GM12878 (cell line): ENCODE measurements around the gene LTK. TPM values are rescaled to one million over a fixed set of nuclear protein-coding genes. Genes with fewer than 3 reads are reported as not detected.

Experiments
- ATAC-seq: fragments of 200-7000 bp; cut with Tn5 transposase; 3 replicates; pipeline ENCODE4 v1.9.1; 2020; ENCODE audit warnings: mild to moderate bottlenecking, moderate library complexity
- BruUV-seq: library from RNA; stranded (reverse); fragments of 400-500 nt; replicated peaks from 2 replicates; lab custom pipeline; 2021; lab: Mats Ljungman, UMichigan
- CTCF ChIA-PET: fragments of 300-600 bp; sonication (Branson Sonifier 250); formaldehyde crosslinking; extraction: SDS; loops from one replicate; lab custom pipeline; 2021; ENCODE audit warnings: inconsistent platforms; lab: Yijun Ruan, JAX
- POLR2A ChIA-PET: fragments of 350-600 bp; formaldehyde crosslinking; extraction: SDS; loops from one replicate; lab custom pipeline; 2021; ENCODE audit warnings: inconsistent platforms; lab: Charles Lee
- RAD21 ChIA-PET: fragments of 300-600 bp; sonication (Branson Sonifier 250); formaldehyde crosslinking; loops from one replicate; lab custom pipeline; 2023; ENCODE audit warnings: antibody characterized with exemption; ENCODE audit not compliant: unreplicated experiment; lab: Charles Lee
- SMC1A ChIA-PET: fragments of 300-600 bp; sonication (Branson Sonifier 250); formaldehyde crosslinking; loops from one replicate; lab custom pipeline; 2023; ENCODE audit not compliant: unreplicated experiment, uncharacterized antibody; lab: Charles Lee
- DNase-seq: peaks from one replicate; pipeline ENCODE4 v3.0.0-alpha.2; 2011; ENCODE audit warnings: low read depth, low spot score
- FAIRE-seq: peaks from 3 replicates; lab custom pipeline; 2011; peaks lifted over from hg19 to GRCh38; lab: Jason Lieb, UNC
- H2AFZ ChIP-seq: 2 replicates; pipeline ENCODE4 v1.6.0; 2011; ENCODE audit warnings: low read depth, low read length, control low read depth; ENCODE audit not compliant: control insufficient read depth
- H3K27ac ChIP-seq: 2 replicates; pipeline ENCODE4 v1.5.1; 2011; ENCODE audit warnings: control low read depth; ENCODE audit not compliant: control insufficient read depth, insufficient read depth
- H3K27me3 ChIP-seq, 2 experiments: replicated peaks in 1 of 2; 2 replicates each; pipeline versions ENCODE4 v1.6.0 to v1.6.1; 2011; ENCODE audit warnings: low read length in 1 of 2; ENCODE audit not compliant: control insufficient read depth in 2 of 2, insufficient read depth in 2 of 2
- H3K36me3 ChIP-seq, 2 experiments: 2 replicates each; pipeline ENCODE4 v1.5.1; 2011; ENCODE audit warnings: low read length in 1 of 2; ENCODE audit not compliant: control insufficient read depth in 2 of 2, insufficient read depth in 2 of 2
- H3K4me1 ChIP-seq: 2 replicates; pipeline ENCODE4 v1.6.1; 2011; ENCODE audit warnings: mild to moderate bottlenecking, low read length, moderate library complexity, mixed read lengths; ENCODE audit not compliant: control insufficient read depth, insufficient read depth
- H3K4me2 ChIP-seq: 2 replicates; pipeline ENCODE4 v1.6.0; 2011; ENCODE audit warnings: control low read depth; ENCODE audit not compliant: control insufficient read depth, insufficient read depth
- H3K4me3 ChIP-seq: fragments of 200-600 bp; sonication (generic); 2 replicates; pipeline ENCODE4 v1.5.1; 2016
- H3K79me2 ChIP-seq: 2 replicates; pipeline ENCODE4 v1.6.0; 2011; ENCODE audit warnings: low read length; ENCODE audit not compliant: control insufficient read depth, insufficient read depth
- H3K9ac ChIP-seq: 2 replicates; pipeline ENCODE4 v1.8.0; 2011; ENCODE audit warnings: low read length, control low read depth, mixed read lengths; ENCODE audit not compliant: control insufficient read depth, insufficient read depth
- H3K9me3 ChIP-seq: replicated peaks from 3 replicates; pipeline ENCODE4 v1.5.1; 2011; ENCODE audit warnings: mild to moderate bottlenecking, low read length; ENCODE audit not compliant: control insufficient read depth, insufficient read depth
- H4K20me1 ChIP-seq: 2 replicates; pipeline ENCODE4 v1.6.0; 2011; ENCODE audit not compliant: control insufficient read depth, insufficient read depth
- BHLHE40 ChIP-seq, 2 experiments: fragments of 450-650 bp in 1 of 2; IDR thresholded peaks; 2 replicates each; pipeline ENCODE4 v1.6.1; 2011 to 2017; ENCODE audit warnings: low read depth in 2 of 2, borderline replicate concordance in 1 of 2, improper control_type of control experiment in 1 of 2, low read length in 1 of 2, mild to moderate bottlenecking in 1 of 2
- CREM ChIP-seq: IDR thresholded peaks from 2 replicates; pipeline ENCODE4 v1.6.1; 2014; ENCODE audit warnings: antibody characterized with exemption, low read depth
- EP300 ChIP-seq, 2 experiments: fragments of 150-350 bp in 1 of 2; IDR thresholded peaks; 2 replicates each; pipeline ENCODE4 v1.6.1; 2011 to 2012; ENCODE audit warnings: low read depth in 2 of 2, low read length in 2 of 2, borderline replicate concordance in 1 of 2, improper control_type of control experiment in 1 of 2, inconsistent platforms in 1 of 2; ENCODE audit not compliant: control insufficient read depth in 1 of 2
- FOXK2 ChIP-seq: fragments of 450-650 bp; IDR thresholded peaks from 2 replicates; pipeline ENCODE4 v1.6.1; 2017; ENCODE audit warnings: mild to moderate bottlenecking, moderate library complexity
- NFXL1 ChIP-seq: fragments of 450-650 bp; IDR thresholded peaks from 2 replicates; pipeline ENCODE4 v1.6.1; 2017; ENCODE audit warnings: antibody characterized with exemption, mild to moderate bottlenecking, borderline replicate concordance
- NRF1 ChIP-seq: conservative IDR thresholded peaks from 2 replicates; pipeline ENCODE4 v1.6.1; 2011; ENCODE audit warnings: mild to moderate bottlenecking, low read depth, low read length, improper control_type of control experiment
- PML ChIP-seq: IDR thresholded peaks from 2 replicates; pipeline ENCODE4 v1.6.1; 2012; ENCODE audit warnings: low read length, inconsistent platforms
- SIN3A ChIP-seq: IDR thresholded peaks from 2 replicates; pipeline ENCODE4 v1.6.1; 2012; ENCODE audit warnings: low read depth, low read length, improper control_type of control experiment
- SREBF2 ChIP-seq: IDR thresholded peaks from 2 replicates; pipeline ENCODE4 v1.6.1; 2012; ENCODE audit warnings: mild to moderate bottlenecking, low read length
- ZNF274 ChIP-seq: IDR thresholded peaks from one replicate; pipeline ENCODE4 v1.8.0; 2011; ENCODE audit not compliant: insufficient read length, insufficient read depth
- ZSCAN29 ChIP-seq: fragments of 450-650 bp; IDR thresholded peaks from 2 replicates; pipeline ENCODE4 v1.6.1; 2017; ENCODE audit warnings: mild to moderate bottlenecking, moderate library complexity
- WGBS: methylation state at CpG from one replicate; pipeline ENCODE4 v1.1.6; 2016; ENCODE audit warnings: low lambda C conversion rate; ENCODE audit not compliant: insufficient replicate concordance, insufficient coverage; ENCODE audit errors: missing lambda C conversion rate; 5-methylcytosine and 5-hydroxymethylcytosine counted together
- in situ Hi-C: fragments of 300-500 bp; cut with MboI; formaldehyde crosslinking; loops from 9 replicates; pipeline ENCODE4 v1.14.3; 2018; ENCODE audit warnings: mixed read lengths
- intact Hi-C: fragments of 100-400 bp; cut with micrococcal nuclease; formaldehyde crosslinking; loops from one replicate; pipeline ENCODE4 v1.14.2; 2022; ENCODE audit not compliant: unreplicated experiment
- polyA plus RNA-seq, 11 experiments: library from polyadenylated mRNA; depleted of rRNA in 4 of 11; unstranded in 6 of 11; stranded (reverse) in 5 of 11; fragments of >200 nt; fragmentation: Nextera tagmentation in 4 of 11; fragmentation: Illumina TruSeq in 1 of 11; extraction: Ambion mirVana in 4 of 11; extraction: Trizol in 1 of 11; gene quantifications; 1 replicate in 1 of 11; 2 replicates in 10 of 11; pipeline versions ENCODE4 v1.2.1 to v1.2.3, GENCODE V29; 2011 to 2016; ENCODE audit warnings: inconsistent platforms in 2 of 11, missing spikeins in 2 of 11, low read depth in 1 of 11
- total RNA-seq, 4 experiments: library from RNA; depleted of rRNA in 3 of 4; stranded (reverse); fragments of >200 nt in 3 of 4; fragmentation: Illumina TruSeq in 1 of 4; extraction: Trizol in 1 of 4; gene quantifications; 2 replicates each; pipeline versions ENCODE4 v1.2.1 to v1.2.3, GENCODE V29; 2013 to 2021
- TF ChIP-seq, protein P1 (sequence below): fragments of 450-650 bp; IDR thresholded peaks from 2 replicates; pipeline ENCODE4 v1.6.1; 2017; ENCODE audit warnings: mild to moderate bottlenecking, moderate library complexity

LTK gene
- total and polyA plus RNA-seq, 10 of the 15 experiments (the other 5 are each of a cell fraction or from before 2014, with no cell fraction given), result 0.07 to 0.80 (median 0.20) TPM; not detected in 1

DNA sequence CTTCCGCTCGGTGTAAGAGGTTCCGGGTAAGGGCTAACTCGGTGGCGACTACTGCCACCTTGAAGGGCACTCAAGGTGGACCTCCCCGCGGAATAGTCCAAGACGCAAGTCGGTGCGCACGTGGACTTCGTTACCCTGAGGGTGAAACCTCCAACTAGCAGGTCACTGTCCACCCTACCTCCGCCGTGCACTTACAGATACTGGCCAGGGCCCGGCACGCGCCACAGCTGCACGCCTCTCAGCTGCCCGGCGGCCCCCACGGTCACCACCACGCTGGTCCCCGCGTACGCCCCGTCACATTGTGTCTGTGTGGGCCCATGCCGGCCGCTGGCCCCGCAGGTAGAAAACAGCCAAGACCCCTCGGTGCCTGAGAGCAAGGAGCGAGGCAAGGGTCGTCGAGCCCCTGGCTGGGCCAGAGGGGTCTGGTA lies 1.1 kb downstream of the LTK start:
- DNase-seq (no peak), ATAC-seq (peak; percentile 11), FAIRE-seq (no peak)
- no peak for TF ChIP-seq NFXL1
- TF ChIP-seq BHLHE40 (IDR thresholded peaks at IDR 0.05; ENCODE audit: borderline replicate concordance in 1 of 2, low read depth in 2 of 2, low read length in 1 of 2), result 0 out of 4 replicates have a peak, but pooled peaks of 1 of the 2 experiments have one; percentile 36
- H4K20me1 ChIP-seq, result no peaks in the 10 kb centered on the region
- no TSS peak for BruUV-seq
- H3K4me1 ChIP-seq, result peaks cover 23% of the 10 kb centered on the region
- in situ Hi-C loops, result no loop called here
- H3K27me3 ChIP-seq, result peaks cover 5 to 20% of the 10 kb centered on the region in 2 experiments
- H2AFZ ChIP-seq, result no peak overlapping the region; the same call in 1 of the 2 replicates
- H3K36me3 ChIP-seq, result 0 out of 4 replicates have a peak, but pooled peaks cover 0 to 3% of the 10 kb centered on the region in 2 experiments
- no peaks in the 10 kb centered on the region for H3K9me3 ChIP-seq
- WGBS, result 42% methylated on average over 29 of the region's 33 CpGs
- no peaks in the 10 kb centered on the region for H3K79me2 ChIP-seq
- SMC1A ChIA-PET, result interaction anchor here (1.4 to 2.6 kb wide), 2 partner anchors 30 to 47 kb away, joined by 4 to 11 read pairs; no protein-coding TSS in a partner anchor
- peak overlapping the region; percentile 96 for H3K4me2 ChIP-seq
- CTCF ChIA-PET, result interaction anchor here (1.6 kb wide), 1 partner anchor 11 kb away, joined by 3 read pairs; no protein-coding TSS in a partner anchor
- peak overlapping the region; percentile 67 for H3K4me3 ChIP-seq
- no peak overlapping the region for H3K9ac ChIP-seq
- no peak overlapping the region for H3K27ac ChIP-seq
- RAD21 ChIA-PET, result interaction anchor here (2.6 kb wide), 1 partner anchor 47 kb away, joined by 11 read pairs; no protein-coding TSS in a partner anchor
- POLR2A ChIA-PET, result no interaction called here
- intact Hi-C loops, result no loop called here

DNA sequence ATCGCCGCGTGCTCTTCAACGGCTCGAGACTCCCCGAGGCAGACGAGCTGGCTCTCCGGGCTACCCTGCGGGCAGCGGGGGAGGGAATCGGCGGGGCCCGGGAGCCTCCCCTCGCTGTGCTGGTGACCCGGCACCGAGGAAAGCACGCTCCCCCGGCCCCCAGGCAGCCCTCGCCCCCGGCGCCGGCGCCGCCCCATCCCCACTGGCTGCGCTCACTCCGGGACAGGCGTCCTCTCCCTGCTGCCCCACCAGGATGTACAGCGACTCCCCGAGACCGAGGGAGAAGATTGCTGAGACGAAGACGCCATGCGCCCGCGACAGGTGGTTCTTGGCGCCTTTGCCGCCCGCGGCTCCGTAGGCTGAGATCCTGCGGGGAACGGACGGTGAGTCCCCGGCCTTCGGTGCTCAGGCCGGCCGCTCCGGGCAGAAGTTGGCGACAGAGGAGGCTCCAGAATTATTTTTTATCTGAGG lies 1.7 kb downstream of the LTK start:
- ChIA-PET RAD21 (no interaction called here), POLR2A (no interaction called here), CTCF (no interaction called here), SMC1A (no interaction called here)
- H3K4me1 ChIP-seq, result peaks cover 23% of the 10 kb centered on the region
- intact Hi-C loops, result no loop called here
- no peak for FAIRE-seq
- 19% methylated on average over 38 of the region's 49 CpGs for WGBS
- H3K9ac ChIP-seq, result no peak overlapping the region
- H4K20me1 ChIP-seq, result no peaks in the 10 kb centered on the region
- H3K9me3 ChIP-seq, result no peaks in the 10 kb centered on the region
- ATAC-seq, result peak; percentile 20
- no peak overlapping the region for H3K4me3 ChIP-seq
- in situ Hi-C loops, result no loop called here
- no TSS peak for BruUV-seq
- no peaks in the 10 kb centered on the region for H3K79me2 ChIP-seq
- DNase-seq, result no peak
- H3K4me2 ChIP-seq, result peak overlapping the region; percentile 96
- H2AFZ ChIP-seq, result no peak overlapping the region
- H3K36me3 ChIP-seq, result no peaks in the 10 kb centered on the region
- peaks cover 5 to 20% of the 10 kb centered on the region in 2 experiments for H3K27me3 ChIP-seq
- H3K27ac ChIP-seq, result no peak overlapping the region
- TF ChIP-seq FOXK2, result no peak
- TF ChIP-seq NRF1, result no peak
- TF ChIP-seq SIN3A, result no peak
- TF ChIP-seq ZSCAN29, result no peak
- no peak for TF ChIP-seq CREM
- TF ChIP-seq PML, result no peak
- TF ChIP-seq, protein P1, sequence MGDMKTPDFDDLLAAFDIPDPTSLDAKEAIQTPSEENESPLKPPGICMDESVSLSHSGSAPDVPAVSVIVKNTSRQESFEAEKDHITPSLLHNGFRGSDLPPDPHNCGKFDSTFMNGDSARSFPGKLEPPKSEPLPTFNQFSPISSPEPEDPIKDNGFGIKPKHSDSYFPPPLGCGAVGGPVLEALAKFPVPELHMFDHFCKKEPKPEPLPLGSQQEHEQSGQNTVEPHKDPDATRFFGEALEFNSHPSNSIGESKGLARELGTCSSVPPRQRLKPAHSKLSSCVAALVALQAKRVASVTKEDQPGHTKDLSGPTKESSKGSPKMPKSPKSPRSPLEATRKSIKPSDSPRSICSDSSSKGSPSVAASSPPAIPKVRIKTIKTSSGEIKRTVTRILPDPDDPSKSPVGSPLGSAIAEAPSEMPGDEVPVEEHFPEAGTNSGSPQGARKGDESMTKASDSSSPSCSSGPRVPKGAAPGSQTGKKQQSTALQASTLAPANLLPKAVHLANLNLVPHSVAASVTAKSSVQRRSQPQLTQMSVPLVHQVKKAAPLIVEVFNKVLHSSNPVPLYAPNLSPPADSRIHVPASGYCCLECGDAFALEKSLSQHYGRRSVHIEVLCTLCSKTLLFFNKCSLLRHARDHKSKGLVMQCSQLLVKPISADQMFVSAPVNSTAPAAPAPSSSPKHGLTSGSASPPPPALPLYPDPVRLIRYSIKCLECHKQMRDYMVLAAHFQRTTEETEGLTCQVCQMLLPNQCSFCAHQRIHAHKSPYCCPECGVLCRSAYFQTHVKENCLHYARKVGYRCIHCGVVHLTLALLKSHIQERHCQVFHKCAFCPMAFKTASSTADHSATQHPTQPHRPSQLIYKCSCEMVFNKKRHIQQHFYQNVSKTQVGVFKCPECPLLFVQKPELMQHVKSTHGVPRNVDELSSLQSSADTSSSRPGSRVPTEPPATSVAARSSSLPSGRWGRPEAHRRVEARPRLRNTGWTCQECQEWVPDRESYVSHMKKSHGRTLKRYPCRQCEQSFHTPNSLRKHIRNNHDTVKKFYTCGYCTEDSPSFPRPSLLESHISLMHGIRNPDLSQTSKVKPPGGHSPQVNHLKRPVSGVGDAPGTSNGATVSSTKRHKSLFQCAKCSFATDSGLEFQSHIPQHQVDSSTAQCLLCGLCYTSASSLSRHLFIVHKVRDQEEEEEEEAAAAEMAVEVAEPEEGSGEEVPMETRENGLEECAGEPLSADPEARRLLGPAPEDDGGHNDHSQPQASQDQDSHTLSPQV, result no peak
- TF ChIP-seq EP300 (IDR thresholded peaks at IDR 0.05; ENCODE audit: borderline replicate concordance in 1 of 2, control insufficient read depth in 1 of 2, low read depth in 2 of 2, low read length in 2 of 2), result no peak
- no peak for TF ChIP-seq SREBF2
- no peak for TF ChIP-seq ZNF274
